Endodermal cell (in vitro differentiated cells): ENCODE measurements around the gene ADSL. TPM values are rescaled to one million over a fixed set of nuclear protein-coding genes. Genes with fewer than 3 reads are reported as not detected.

ENCODE experiments used
- DNase-seq: peaks from one replicate; pipeline ENCODE4 v3.0.0-alpha.2; 2017
- H3K27ac ChIP-seq: 2 replicates; pipeline ENCODE4 v1.5.1; 2013; ENCODE audit warnings: mild to moderate bottlenecking, low read depth, low read length, moderate library complexity
- H3K27me3 ChIP-seq: 2 replicates; pipeline ENCODE4 v1.6.1; 2013; ENCODE audit warnings: mild to moderate bottlenecking, low read length, moderate library complexity; ENCODE audit not compliant: insufficient read depth, control insufficient read depth, poor library complexity, severe bottlenecking
- H3K36me3 ChIP-seq: 2 replicates; pipeline ENCODE4 v1.7.0; 2013; ENCODE audit warnings: mild to moderate bottlenecking, low read length, moderate library complexity; ENCODE audit not compliant: control insufficient read depth, insufficient read depth
- H3K4me1 ChIP-seq: one replicate; pipeline ENCODE4 v1.7.0; 2013; ENCODE audit warnings: low read length; ENCODE audit not compliant: control insufficient read depth, insufficient read depth
- H3K4me3 ChIP-seq: 2 replicates; pipeline ENCODE4 v1.5.1; 2013; ENCODE audit warnings: mild to moderate bottlenecking, low read length, moderate library complexity
- H3K9ac ChIP-seq: 2 replicates; pipeline ENCODE4 v1.6.1; 2013; ENCODE audit warnings: mild to moderate bottlenecking, low read length, moderate library complexity; ENCODE audit not compliant: poor library complexity, severe bottlenecking; ENCODE audit errors: extremely low read depth
- H3K9me3 ChIP-seq: 2 replicates; pipeline ENCODE4 v1.6.1; 2013; ENCODE audit warnings: mild to moderate bottlenecking, low read length, moderate library complexity; ENCODE audit not compliant: control insufficient read depth
- H3K27ac Mint-ChIP-seq: 2 replicates; pipeline ENCODE4 v1.8.0; 2020; ENCODE audit warnings: mixed read lengths
- H3K27me3 Mint-ChIP-seq: 2 replicates; pipeline ENCODE4 v1.8.0; 2021; ENCODE audit warnings: mild to moderate bottlenecking, mixed read lengths; ENCODE audit not compliant: insufficient read depth
- H3K36me3 Mint-ChIP-seq: 2 replicates; pipeline ENCODE4 v1.8.0; 2020; ENCODE audit warnings: low read depth, mixed read lengths
- H3K4me1 Mint-ChIP-seq: 2 replicates; pipeline ENCODE4 v1.8.0; 2020; ENCODE audit warnings: mixed read lengths
- H3K4me3 Mint-ChIP-seq: 2 replicates; pipeline ENCODE4 v1.8.0; 2020; ENCODE audit warnings: mild to moderate bottlenecking, moderate library complexity, mixed read lengths
- H3K9me3 Mint-ChIP-seq: 2 replicates; pipeline ENCODE4 v1.8.0; 2020; ENCODE audit warnings: mild to moderate bottlenecking, mixed read lengths
- CTCF ChIP-seq: fragments of 200-600 bp; sonication (generic); conservative IDR thresholded peaks from 2 replicates; pipeline ENCODE4 v1.5.0; 2021; ENCODE audit warnings: antibody characterized with exemption, mild to moderate bottlenecking
- WGBS, 2 experiments: methylation state at CpG; one replicate each; pipeline versions ENCODE4 v1.1.5 to v1.1.7; 2013; ENCODE audit warnings: missing lambda C conversion rate in 2 of 2, mixed read lengths in 1 of 2; ENCODE audit not compliant: insufficient coverage in 1 of 2, insufficient read length in 1 of 2; 5-methylcytosine and 5-hydroxymethylcytosine counted together
- total RNA-seq, 2 donors: library from RNA; stranded (reverse); fragmentation: NEBNext Ultra II Directional in 1 of 2; extraction: Animal tissue kit (Norgen Biotek cat#: 25700) in 1 of 2; gene quantifications; 2 replicates in 1 of 2; 3 replicates in 1 of 2; pipeline ENCODE4 v1.2.1, GENCODE V29; 2021

ADSL gene
- total RNA-seq, 2 donors from 2014 or later, result 107 to 118 TPM

- no peaks in the 10 kb centered on the region for H3K27me3 Mint-ChIP-seq
- no peak for DNase-seq
- Histone ChIP-seq H3K27ac (peak overlapping the region; percentile 32), H3K4me1 (no peaks in the 10 kb centered on the region), H3K9me3 (no peaks in the 10 kb centered on the region), H3K27me3 (no peaks in the 10 kb centered on the region), H3K9ac (no peak overlapping the region), H3K4me3 (no peak overlapping the region), H3K36me3 (peaks cover 26% of the 10 kb centered on the region)
- no peak for TF ChIP-seq CTCF
- no peak overlapping the region for H3K27ac Mint-ChIP-seq
- 88 to 92% methylated on average over 2 of the region's 2 CpGs for WGBS, 2 experiments
- no peaks in the 10 kb centered on the region for H3K9me3 Mint-ChIP-seq
- peaks cover 42% of the 10 kb centered on the region for H3K36me3 Mint-ChIP-seq
- H3K4me3 Mint-ChIP-seq, result no peak overlapping the region
- H3K4me1 Mint-ChIP-seq, result peaks cover 5% of the 10 kb centered on the region
Measured at GRCh38 chr22:40399621-40400020, 53.3 kb downstream of the ADSL start.

DNA sequence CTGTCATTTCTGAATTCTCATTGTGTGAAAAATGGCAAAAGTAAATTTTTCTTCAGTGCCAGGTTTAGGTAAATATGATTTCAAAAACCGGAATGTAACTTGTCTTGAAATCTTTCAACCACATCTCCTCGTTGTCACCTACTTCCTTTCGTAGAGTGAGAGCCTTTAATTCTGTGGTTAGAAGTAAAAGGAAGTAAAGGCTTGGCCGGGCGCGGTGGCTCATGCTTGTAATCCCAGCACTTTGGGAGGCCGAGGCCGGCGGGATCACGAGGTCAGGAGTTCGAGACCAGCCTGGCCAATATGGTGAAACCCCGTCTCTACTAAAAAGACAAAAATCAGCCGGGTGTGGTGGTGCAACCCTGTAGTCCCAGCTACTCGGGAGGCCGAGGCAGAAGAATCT is 53.9 kb downstream of the ADSL start:
- no peak for DNase-seq
- H3K27ac Mint-ChIP-seq, result no peak overlapping the region
- H3K4me3 Mint-ChIP-seq, result no peak overlapping the region
- no peaks in the 10 kb centered on the region for H3K9me3 Mint-ChIP-seq
- no peaks in the 10 kb centered on the region for H3K27me3 Mint-ChIP-seq
- no peak for TF ChIP-seq CTCF
- 90 to 95% methylated on average over 13 to 15 of the region's 15 CpGs for WGBS, 2 experiments
- H3K27ac ChIP-seq, result peak overlapping the region; percentile 32
- no peak overlapping the region for H3K9ac ChIP-seq
- no peaks in the 10 kb centered on the region for H3K9me3 ChIP-seq
- peaks cover 26% of the 10 kb centered on the region for H3K36me3 ChIP-seq
- no peaks in the 10 kb centered on the region for H3K4me1 ChIP-seq
- peaks cover 46% of the 10 kb centered on the region for H3K36me3 Mint-ChIP-seq
- no peaks in the 10 kb centered on the region for H3K27me3 ChIP-seq
- no peak overlapping the region for H3K4me3 ChIP-seq
- H3K4me1 Mint-ChIP-seq, result peaks cover 5% of the 10 kb centered on the region

- Histone ChIP-seq H3K27ac (no peak overlapping the region), H3K27me3 (no peaks in the 10 kb centered on the region), H3K4me1 (no peaks in the 10 kb centered on the region), H3K4me3 (no peak overlapping the region), H3K9me3 (no peaks in the 10 kb centered on the region), H3K9ac (no peak overlapping the region), H3K36me3 (peaks cover 29% of the 10 kb centered on the region)
- no peaks in the 10 kb centered on the region for H3K9me3 Mint-ChIP-seq
- H3K36me3 Mint-ChIP-seq, result peaks cover 39% of the 10 kb centered on the region
- 90 to 100% methylated on average over 4 of the region's 4 CpGs for WGBS, 2 experiments
- no peak for DNase-seq
- no peak overlapping the region for H3K4me3 Mint-ChIP-seq
- H3K4me1 Mint-ChIP-seq, result peaks cover 5% of the 10 kb centered on the region
- no peaks in the 10 kb centered on the region for H3K27me3 Mint-ChIP-seq
- TF ChIP-seq CTCF, result no peak
- H3K27ac Mint-ChIP-seq, result no peak overlapping the region
Measured at GRCh38 chr22:40401532-40401931, 55.2 kb downstream of the ADSL start.
